ENCODE results near the gene IFIT1.
"Not testable (repeated sequence)": the region's sequence is repeated elsewhere in the genome, so short reads cannot be mapped to it uniquely, and the experiment has no call there.

IFIT1 gene

GRCh38 chr10:89440226-89441009 lies 48.0 kb downstream of the IFIT1 start:
- Histone ChIP-seq H3K27me3 (ENCODE audit: insufficient read depth, poor library complexity, severe bottlenecking) (no peaks in the 10 kb centered on the region), H3K27ac (replicated peaks) (no peak overlapping the region), H3K4me3 (replicated peaks; ENCODE audit: insufficient read depth, low read length) (no peak overlapping the region)
- TF ChIP-seq POLR2AphosphoS5 (IDR thresholded peaks at IDR 0.05; ENCODE audit: low read depth) (no peak), REST (IDR thresholded peaks at IDR 0.05; ENCODE audit: insufficient replicate concordance, low read depth) (no peak)
- no peak for DNase-seq (ENCODE audit: low read depth in 1 of 2, low spot score in 1 of 2)

- no peak for TF ChIP-seq GABPA (IDR thresholded peaks at IDR 0.05; ENCODE audit: low read depth)
- no peak for TF ChIP-seq POLR2AphosphoS5 (IDR thresholded peaks at IDR 0.05; ENCODE audit: low read depth)
- TF ChIP-seq REST (IDR thresholded peaks at IDR 0.05; ENCODE audit: insufficient replicate concordance, low read depth), result no peak
- TF ChIP-seq CTCF (IDR thresholded peaks at IDR 0.05; ENCODE audit: insufficient read depth, low read length), result no peak
- no peak for TF ChIP-seq SPI1 (IDR thresholded peaks at IDR 0.05; ENCODE audit: borderline replicate concordance, low read depth)
- H3K27me3 ChIP-seq (ENCODE audit: insufficient read depth, poor library complexity, severe bottlenecking), result no peaks in the 10 kb centered on the region
- no peak overlapping the region for H3K27ac ChIP-seq (replicated peaks)
- DNase-seq (ENCODE audit: low read depth in 1 of 2, low spot score in 1 of 2), result no peak
- no peak overlapping the region for H3K4me3 ChIP-seq (replicated peaks; ENCODE audit: insufficient read depth, low read length)
Measured at GRCh38 chr10:89442289-89442688, 49.9 kb downstream of the IFIT1 start.

GRCh38 chr10:89444819-89445218 lies 52.4 kb downstream of the IFIT1 start:
- not testable (repeated sequence) for H3K27ac ChIP-seq (replicated peaks); H3K4me3 ChIP-seq (replicated peaks; ENCODE audit: insufficient read depth, low read length); H3K27me3 ChIP-seq (ENCODE audit: insufficient read depth, poor library complexity, severe bottlenecking); DNase-seq (ENCODE audit: low read depth in 1 of 2, low spot score in 1 of 2)

- DNase-seq (ENCODE audit: low read depth in 1 of 2, low spot score in 1 of 2), result no peak
- no peak for TF ChIP-seq CTCF (IDR thresholded peaks at IDR 0.05; ENCODE audit: insufficient read depth, low read length)
- no peak for TF ChIP-seq SPI1 (IDR thresholded peaks at IDR 0.05; ENCODE audit: borderline replicate concordance, low read depth)
- no peak for TF ChIP-seq GABPA (IDR thresholded peaks at IDR 0.05; ENCODE audit: low read depth)
- TF ChIP-seq REST (IDR thresholded peaks at IDR 0.05; ENCODE audit: insufficient replicate concordance, low read depth), result no peak
- no peak for TF ChIP-seq POLR2AphosphoS5 (IDR thresholded peaks at IDR 0.05; ENCODE audit: low read depth)
Measured at GRCh38 chr10:89450901-89451300, 58.5 kb downstream of the IFIT1 start.

More at GRCh38 chr10:89450901-89451300, 58.5 kb downstream of the IFIT1 start:
- Histone ChIP-seq H3K4me3 (replicated peaks; ENCODE audit: insufficient read depth, low read length) (no peak overlapping the region), H3K27me3 (ENCODE audit: insufficient read depth, poor library complexity, severe bottlenecking) (no peaks in the 10 kb centered on the region), H3K27ac (replicated peaks) (no peak overlapping the region)
